Measurements from ENCODE around the gene METTL22. TPM values are rescaled to one million over a fixed set of nuclear protein-coding genes. Genes with fewer than 3 reads are reported as not detected.

The METTL22 gene
- total RNA-seq, 4 donors from 2014 or later = 14.4 to 31.9 (median 24.8) TPM

DNA sequence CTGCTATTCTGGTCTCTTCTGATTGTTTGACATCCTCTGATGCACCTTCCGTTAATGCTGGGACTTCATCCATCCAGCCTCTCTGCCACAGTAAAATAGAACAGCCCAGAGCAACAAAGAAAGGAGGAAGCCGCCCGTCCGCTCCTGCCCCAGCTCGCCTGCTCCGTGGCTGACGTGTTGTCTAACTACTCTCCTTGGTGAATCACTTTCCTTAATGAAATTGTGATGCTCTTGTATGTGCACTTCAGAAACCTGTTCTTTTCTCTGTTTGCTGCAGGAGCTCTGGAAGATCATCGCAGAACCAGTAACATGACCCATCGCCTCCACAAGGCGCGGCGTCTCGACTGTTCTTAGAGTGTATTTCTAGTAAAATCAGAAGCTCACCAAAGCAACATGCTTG, 24.3 kb downstream of the METTL22 start:
- 88 to 89% methylated on average over 13 of the region's 13 CpGs for WGBS, 2 donors (ENCODE audit: low coverage in 1 of 2)
- TF ChIP-seq, protein P1, sequence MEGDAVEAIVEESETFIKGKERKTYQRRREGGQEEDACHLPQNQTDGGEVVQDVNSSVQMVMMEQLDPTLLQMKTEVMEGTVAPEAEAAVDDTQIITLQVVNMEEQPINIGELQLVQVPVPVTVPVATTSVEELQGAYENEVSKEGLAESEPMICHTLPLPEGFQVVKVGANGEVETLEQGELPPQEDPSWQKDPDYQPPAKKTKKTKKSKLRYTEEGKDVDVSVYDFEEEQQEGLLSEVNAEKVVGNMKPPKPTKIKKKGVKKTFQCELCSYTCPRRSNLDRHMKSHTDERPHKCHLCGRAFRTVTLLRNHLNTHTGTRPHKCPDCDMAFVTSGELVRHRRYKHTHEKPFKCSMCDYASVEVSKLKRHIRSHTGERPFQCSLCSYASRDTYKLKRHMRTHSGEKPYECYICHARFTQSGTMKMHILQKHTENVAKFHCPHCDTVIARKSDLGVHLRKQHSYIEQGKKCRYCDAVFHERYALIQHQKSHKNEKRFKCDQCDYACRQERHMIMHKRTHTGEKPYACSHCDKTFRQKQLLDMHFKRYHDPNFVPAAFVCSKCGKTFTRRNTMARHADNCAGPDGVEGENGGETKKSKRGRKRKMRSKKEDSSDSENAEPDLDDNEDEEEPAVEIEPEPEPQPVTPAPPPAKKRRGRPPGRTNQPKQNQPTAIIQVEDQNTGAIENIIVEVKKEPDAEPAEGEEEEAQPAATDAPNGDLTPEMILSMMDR (IDR thresholded peaks at IDR 0.05) = no peak
- no peak for TF ChIP-seq POLR2A (IDR thresholded peaks at IDR 0.05)
- no peak for TF ChIP-seq POLR2AphosphoS5 (IDR thresholded peaks at IDR 0.05)
- TF ChIP-seq EP300 (IDR thresholded peaks at IDR 0.05) = no peak

DNA sequence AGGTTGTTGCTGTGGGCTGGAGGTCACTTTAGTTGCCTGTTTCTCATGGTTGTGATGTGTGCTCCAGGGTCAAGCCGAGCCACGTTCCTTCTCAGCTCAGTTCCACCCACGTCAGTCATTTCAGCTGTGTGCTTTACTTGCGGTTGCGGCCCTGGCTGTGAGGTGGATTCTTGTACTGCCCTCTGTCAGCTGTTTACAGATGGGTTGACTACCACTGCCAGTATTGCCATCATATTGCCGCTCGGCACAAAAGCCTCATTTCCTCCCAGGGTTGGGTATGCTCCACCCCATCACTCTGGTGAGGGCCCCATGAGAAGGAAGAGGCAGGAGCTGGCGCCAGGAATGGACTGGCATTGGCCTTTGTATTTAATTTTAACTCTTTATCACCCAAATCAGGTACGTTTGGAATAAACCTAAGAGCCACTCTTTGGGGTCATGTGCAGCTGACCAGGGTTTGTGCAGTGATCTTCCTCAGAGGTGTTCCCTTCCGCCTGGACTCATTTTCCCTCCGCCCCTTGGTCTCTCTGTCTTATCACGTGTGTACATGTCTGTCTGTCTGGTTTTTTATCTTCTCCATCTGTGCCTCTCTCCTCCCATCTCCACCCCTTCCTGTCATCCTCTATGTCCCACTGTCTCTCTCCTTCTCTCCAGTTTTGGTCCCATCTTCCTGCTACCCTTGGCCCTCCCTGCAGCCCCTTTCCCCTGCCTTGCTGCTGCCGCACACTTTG, 25.0 kb downstream of the METTL22 start:
- ATAC-seq = no peak
- peaks cover 0 to 85% of the 10 kb centered on the region in 2 donors for H3K36me3 ChIP-seq
- WGBS, 2 donors (ENCODE audit: low coverage in 1 of 2) = 62 to 72% methylated on average over 7 to 11 of the region's 13 CpGs

More for the DNA sequence above, 24.3 kb downstream of the METTL22 start:
- no peaks in the 10 kb centered on the region for H3K27me3 ChIP-seq
- no peaks in the 10 kb centered on the region for H3K9me3 ChIP-seq
- no peak overlapping the region for H3K27ac ChIP-seq
- ATAC-seq = no peak
- no peaks in the 10 kb centered on the region for H3K4me1 ChIP-seq
- no peak overlapping the region for H3K4me3 ChIP-seq
- peaks cover 0 to 92% of the 10 kb centered on the region in 2 donors for H3K36me3 ChIP-seq

DNA sequence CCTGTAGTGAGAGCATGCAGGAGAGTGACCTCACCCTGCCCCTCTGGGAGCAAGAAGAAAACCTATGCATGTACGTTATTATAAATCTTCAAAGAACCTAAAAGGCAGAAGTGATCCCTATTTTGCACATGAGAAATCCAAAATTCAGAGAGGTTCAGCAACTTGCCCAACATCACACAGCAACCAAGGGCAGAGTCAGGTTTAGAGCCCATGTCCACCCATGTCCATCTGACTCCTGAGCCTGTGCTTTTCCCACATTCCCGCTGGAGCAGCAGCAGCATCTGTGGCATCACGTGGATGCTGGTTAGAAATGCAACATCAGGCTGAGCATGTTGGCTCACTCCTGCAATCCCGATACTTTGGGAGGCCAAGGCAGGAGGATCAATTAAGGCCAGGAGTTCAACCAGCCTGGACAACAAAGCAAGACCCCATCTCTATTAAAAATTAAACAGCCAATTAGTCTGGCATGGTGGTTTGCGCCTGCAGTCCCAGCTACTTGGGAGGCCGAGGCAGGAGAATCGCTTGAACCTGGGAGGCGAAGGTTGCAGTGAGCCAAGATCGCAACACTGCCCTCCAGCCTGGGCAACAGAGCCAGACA, 26.3 kb downstream of the METTL22 start:
- no peak overlapping the region for H3K27ac ChIP-seq
- no peak overlapping the region for H3K4me3 ChIP-seq
- H3K9me3 ChIP-seq = no peaks in the 10 kb centered on the region
- TF ChIP-seq POLR2AphosphoS5 (IDR thresholded peaks at IDR 0.05) = no peak
- TF ChIP-seq EP300 (IDR thresholded peaks at IDR 0.05) = no peak
- TF ChIP-seq, protein P1 (IDR thresholded peaks at IDR 0.05) = no peak
- TF ChIP-seq POLR2A (IDR thresholded peaks at IDR 0.05) = no peak
- ATAC-seq = no peak
- H3K4me1 ChIP-seq = no peaks in the 10 kb centered on the region
- whole genome bisulfite sequencing, 2 donors (ENCODE audit: low coverage in 1 of 2) = 80 to 96% methylated on average over 5 to 8 of the region's 9 CpGs
- H3K27me3 ChIP-seq = no peaks in the 10 kb centered on the region
- peaks cover 0 to 72% of the 10 kb centered on the region in 2 donors for H3K36me3 ChIP-seq

More for the DNA sequence above, 25.0 kb downstream of the METTL22 start:
- Histone ChIP-seq H3K4me3 (no peak overlapping the region), H3K27me3 (no peaks in the 10 kb centered on the region), H3K27ac (no peak overlapping the region), H3K4me1 (no peaks in the 10 kb centered on the region), H3K9me3 (no peaks in the 10 kb centered on the region)
- TF ChIP-seq POLR2AphosphoS5 (IDR thresholded peaks at IDR 0.05) = no peak
- TF ChIP-seq, protein P1 (IDR thresholded peaks at IDR 0.05) = no peak
- no peak for TF ChIP-seq POLR2A (IDR thresholded peaks at IDR 0.05)
- TF ChIP-seq EP300 (IDR thresholded peaks at IDR 0.05) = no peak

DNA sequence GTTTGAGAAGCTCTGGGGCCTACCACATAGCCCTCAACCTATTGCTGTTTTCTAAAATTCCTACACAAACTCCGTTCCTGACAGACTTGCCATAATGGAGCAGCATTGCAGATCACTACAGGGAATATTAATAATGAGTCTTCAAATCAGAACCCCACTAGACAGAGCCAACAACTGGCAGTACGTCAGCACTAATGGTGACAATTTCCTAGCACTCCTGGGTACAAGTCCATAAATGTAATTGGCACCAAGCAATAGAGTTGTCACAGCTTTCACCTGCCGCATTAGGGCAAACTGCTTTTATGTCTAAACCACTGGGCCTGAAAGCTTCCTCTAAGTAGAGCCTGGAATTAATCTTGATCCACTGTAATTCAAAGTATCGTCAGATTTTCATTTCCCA, 27.4 kb downstream of the METTL22 start:
- 80 to 96% methylated on average over 3 to 4 of the region's 4 CpGs for WGBS, 2 donors (ENCODE audit: low coverage in 1 of 2)

More for the DNA sequence above, 27.4 kb downstream of the METTL22 start:
- Histone ChIP-seq H3K27ac (no peak overlapping the region), H3K27me3 (no peaks in the 10 kb centered on the region), H3K36me3 (peaks cover 0 to 62% of the 10 kb centered on the region in 2 donors), H3K9me3 (no peaks in the 10 kb centered on the region), H3K4me1 (no peaks in the 10 kb centered on the region), H3K4me3 (no peak overlapping the region)
- TF ChIP-seq POLR2A (IDR thresholded peaks at IDR 0.05) (no peak), EP300 (IDR thresholded peaks at IDR 0.05) (no peak), POLR2AphosphoS5 (IDR thresholded peaks at IDR 0.05) (no peak)
- TF ChIP-seq, protein P1 (IDR thresholded peaks at IDR 0.05) = no peak
- ATAC-seq = no peak
